Brain pericyte (primary cell): Measurements from ENCODE around the gene FMN1.

ENCODE experiments used
- DNase-seq: peaks from one replicate; pipeline ENCODE4 v3.0.0-alpha.2; 2012; ENCODE audit warnings: low read depth, low spot score

Gene FMN1

DNA sequence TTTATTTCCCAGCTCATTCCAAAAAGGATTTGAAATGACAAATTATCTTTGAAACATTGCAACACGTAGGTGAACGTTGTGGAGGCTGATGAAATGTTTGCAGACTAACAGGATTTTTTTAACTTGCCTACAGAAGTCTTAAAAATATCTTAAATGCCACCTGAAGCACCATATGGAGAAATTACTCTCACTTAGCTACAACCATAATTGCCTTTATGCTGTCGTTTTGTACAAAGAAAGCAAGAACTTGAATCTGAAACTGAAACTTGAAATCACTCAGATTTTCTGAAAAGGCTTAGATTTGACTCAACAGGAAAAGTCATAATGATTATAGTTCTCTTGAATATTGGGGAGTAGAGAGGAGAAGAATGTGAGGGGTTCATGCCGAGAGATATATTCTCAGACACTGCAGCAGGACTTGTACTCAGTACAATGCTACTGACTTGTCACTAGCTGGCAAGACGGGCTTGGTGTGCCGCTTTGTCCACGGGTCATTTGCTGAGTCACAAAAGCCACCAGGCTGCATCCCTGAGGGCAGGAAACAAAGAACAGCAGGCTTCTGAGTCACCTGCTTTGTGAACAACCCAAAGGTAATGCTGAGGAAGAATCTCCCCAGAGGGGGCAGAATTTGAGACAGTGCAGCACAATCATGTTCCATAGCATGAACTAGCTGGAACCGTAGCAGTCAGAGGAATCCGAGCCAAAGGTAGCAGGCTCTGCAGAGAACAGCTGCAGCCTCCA lies 7.1 kb upstream of the FMN1 start:
- DNase-seq = no peak

DNA sequence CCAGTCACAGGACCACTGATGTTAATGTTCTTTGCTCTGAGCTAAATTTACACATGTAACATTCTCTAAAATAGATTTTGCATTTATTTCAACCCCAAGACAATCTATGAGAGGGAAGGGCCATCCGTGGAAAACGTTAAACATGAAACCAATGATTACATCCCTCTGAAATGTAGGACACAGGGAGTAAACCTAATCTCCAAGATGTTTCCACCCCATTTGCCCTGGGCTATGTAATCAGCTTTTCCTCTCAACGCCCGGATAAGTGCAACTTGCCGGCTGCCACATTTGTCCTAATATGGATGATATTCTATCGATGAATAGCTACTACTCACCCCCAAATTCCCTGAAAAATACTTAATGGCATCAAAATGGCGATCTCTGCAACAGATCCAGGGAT lies 6.4 kb upstream of the FMN1 start:
- DNase-seq = no peak

DNA sequence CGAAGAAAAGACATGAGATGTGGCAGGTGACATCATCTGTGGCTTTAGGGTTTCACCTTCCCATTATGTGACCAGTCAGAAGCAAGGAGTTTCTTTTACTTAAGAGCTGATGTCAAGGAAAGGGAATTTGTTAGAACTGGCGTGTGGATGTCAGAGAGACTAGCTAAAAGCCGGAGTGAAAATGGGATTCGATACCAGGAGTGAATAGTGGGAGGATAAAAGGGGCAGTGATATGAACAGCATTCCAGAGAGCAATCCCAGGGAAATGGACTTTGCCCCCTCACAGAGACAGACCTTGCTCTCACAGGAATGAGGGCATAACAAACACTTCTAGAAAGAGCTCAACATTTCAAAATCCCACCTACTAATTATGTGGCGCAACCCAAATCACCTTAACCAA lies 5.9 kb upstream of the FMN1 start:
- DNase-seq = no peak

DNA sequence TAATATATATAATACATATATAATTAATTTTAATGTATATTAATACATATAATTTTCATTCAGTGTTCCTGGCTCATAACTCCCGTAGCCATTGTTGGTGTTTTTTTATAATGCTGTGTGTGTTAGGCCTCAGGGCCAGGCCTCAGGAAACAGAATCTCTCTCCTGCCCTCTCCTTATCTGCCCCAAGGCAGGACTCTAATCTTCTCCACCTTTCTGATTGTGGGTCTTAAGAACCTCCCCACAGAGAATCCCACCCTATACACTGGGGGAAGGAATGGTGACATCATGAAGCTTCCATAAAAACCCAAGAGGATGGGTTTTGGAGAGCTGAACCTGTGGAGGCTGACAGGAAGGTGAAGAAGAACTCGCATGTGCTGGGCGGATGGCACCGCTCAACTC lies 4.0 kb upstream of the FMN1 start:
- DNase-seq = no peak

DNA sequence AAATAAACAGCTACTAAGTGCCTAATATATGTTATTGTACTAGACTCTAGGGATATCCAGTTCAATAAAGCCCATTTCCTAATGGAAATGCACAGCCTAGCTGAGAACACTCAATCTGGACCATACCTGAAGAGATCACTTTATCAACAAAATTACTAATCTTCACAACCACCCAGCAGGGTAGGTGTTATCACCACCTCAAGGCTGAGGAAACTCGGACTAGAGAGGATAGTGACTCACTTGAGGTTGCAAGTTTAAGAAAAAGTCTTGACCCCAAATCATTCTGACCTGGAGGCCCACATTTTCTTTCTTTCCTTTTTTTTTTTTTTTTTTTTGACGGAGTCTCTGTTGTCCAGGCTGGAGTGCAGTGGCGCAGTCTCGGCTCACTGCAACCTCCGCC lies 3.1 kb upstream of the FMN1 start:
- DNase-seq = no peak

DNA sequence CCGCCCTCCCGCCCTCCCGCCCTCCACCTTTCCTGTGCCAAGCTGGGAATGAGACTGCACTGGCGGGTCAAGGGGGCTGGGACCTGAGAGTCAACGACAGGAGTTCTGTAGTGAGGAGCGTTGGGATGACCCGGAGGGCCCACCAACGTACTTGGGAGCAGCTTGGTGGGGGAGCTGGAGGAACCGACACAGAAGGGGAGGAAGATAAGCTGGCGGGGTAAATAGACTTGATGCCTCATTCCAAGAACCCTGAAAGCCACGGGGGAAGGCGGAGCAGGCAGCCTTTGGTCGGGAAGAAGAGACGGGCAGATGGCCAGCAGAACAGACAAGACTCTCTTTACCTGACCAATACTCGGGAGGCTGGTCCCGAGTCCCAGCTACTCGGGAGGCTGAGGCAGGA lies 277 bp downstream of the FMN1 start:
- no peak for DNase-seq

DNA sequence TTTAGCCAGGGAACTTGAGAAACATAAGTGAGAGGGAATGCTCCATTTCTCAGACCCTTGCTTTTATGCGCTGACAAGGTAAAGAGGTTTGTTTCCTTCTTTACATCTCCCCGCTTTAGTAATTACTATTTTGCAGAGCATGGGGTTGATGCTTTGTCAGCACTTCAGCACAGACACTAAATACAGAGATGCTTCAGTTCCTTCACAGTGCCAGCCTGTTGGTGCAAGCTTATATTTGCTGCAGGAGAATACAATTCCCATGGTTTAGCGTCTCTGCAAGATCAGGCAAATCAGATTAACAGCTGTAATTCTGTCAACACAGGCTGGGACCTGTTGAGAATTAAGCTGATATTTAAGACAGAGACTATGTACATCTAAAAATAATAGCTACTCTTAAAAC lies 2.9 kb downstream of the FMN1 start:
- no peak for DNase-seq

DNA sequence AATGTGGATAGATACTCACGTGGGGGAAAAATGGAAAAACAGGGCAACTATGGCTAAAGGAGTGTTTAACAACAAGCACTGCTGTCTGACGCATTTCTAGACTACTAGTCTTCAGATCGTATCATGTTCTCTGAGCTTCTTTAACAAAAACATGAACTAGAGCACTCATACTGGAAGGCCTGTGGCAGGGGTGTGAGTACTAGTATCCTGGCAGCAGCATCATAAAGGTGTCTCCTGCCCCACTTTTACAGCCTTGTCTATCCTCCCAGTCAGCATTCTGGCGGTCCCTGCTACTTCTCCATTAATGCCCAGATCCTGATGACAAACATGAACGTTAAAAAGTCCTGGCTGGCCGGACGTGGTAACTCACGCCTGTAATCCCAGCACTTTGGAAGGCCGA lies 4.0 kb downstream of the FMN1 start:
- DNase-seq = no peak

DNA sequence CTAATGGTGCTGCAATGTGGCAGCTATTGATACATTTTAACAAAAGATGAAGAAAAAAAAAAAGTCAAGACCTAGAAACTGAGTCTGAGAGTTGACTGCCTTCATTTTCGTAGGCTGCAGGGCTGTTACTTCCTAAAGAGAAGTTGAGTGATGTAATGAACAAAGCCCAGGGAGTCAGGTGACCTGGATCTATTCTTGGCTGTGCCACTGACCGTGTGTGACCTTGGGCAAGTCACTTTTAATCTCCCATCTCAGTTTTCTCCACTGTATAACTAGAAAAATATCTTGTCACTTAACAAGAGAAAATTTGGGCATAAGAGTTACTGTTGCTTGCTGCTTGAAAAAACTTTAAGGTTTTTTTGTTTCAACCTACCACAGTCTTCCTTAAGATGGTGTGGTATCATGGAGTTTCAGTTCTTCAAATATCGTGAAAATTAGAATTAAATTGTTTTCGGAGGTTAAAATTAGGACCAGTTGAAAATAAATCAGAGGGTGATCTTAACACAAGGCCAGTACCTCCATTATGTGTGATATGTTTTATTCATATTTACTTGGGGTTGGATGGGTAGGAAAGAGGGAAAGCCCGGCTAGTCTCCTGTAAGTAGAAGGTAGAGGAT lies 5.8 kb downstream of the FMN1 start:
- no peak for DNase-seq

DNA sequence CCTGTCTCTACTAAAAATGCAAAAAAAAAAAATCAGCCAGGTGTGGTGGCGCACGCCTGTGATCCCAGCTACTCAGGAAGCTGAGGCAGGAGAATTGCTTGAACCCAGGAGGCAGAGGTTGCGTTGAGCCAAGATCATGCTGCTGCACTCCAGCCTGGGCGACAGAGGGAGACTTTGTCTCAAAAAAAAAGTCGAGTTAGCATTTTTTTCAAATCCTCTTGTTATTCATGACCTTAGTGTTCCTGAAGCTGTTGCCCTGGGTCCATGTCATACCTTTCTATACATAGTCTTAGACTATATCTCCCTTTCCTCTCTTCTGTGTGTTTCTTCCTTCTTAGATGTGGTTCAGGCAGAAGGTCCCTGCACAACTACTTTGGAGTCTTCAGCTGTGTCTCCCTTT lies 6.4 kb downstream of the FMN1 start:
- no peak for DNase-seq

DNA sequence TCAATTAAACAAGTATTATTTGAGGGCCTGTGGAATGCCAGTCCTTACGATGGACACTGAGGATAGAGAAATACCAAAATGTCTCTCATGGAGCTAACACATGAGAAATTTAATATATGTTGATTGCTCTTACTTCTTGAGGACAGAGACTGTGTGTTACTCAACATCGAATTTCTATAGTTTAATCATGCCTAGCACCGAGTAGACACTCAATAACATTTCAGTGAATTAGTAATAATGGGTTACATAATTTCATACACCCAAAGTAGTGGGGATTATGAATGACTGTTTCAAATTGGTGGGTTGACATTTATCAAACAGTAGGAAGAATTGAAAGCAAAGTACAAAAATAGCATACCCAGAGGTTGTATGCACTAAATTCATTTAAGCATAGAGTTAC lies 11.2 kb downstream of the FMN1 start:
- no peak for DNase-seq

DNA sequence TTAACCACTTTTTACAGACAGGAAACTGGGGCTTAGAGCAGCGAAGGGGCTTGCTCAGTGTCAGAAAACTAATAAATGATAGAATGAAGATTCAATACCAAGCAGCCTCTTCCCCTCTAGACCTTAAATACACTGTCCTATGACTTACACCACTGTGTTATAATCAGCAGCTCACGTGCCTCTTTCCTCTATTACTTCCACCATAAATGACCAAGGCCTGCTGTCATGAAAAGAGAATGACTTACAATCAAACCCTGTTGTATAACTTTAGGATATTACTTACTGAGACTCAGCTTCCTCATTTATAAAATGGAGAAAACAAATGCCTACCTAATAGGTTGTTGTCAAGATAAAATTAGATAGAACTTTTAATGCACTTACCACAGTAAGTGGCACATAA lies 11.6 kb downstream of the FMN1 start:
- no peak for DNase-seq

DNA sequence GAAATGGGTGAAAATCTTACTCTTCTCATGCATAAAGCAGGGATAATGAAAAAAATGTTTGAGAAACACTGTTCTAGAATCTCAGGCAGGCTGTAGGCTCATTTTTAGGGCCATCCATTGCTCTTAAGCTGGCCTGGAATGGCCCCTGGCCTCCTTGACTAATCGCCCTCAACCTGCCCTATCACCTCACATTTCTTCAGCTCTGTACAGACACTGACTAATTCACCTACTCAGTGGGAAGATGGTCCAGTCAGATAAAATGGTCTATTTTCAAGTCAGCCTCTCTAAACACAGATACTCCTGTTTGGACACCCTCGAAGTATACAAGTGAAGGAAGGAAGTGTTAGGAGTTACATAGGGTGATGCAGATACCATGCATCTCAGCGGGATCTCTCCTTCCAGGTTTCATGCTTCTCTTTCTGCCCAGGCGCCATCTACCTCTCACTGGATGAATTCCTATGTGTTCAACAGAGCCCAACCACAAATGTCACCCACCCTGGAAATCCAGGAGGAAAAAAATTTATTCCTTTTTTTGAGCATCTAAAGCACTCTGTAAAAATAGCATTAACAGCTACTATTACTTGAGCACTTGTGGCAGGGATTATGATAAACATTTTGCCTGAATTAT lies 12.1 kb downstream of the FMN1 start:
- no peak for DNase-seq

DNA sequence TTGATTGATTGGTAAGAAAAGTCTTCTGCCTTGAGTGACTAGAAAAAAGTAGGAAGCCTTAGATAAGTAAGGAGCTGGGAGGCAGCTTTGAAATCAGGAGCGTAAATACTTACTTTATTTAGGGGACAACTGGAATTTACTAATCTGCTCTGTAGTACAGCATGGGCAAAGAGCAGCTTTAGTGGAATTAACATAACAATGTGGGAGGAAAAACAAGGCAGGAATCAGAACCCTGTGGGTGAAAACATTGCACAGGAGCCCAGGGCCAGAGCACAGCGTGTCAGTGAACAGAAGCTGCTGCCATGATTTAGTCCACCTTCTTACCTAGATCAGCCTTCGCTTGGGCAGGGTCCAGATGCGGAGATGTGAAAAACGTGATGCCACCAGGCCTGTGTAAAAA lies 14.6 kb downstream of the FMN1 start:
- no peak for DNase-seq

DNA sequence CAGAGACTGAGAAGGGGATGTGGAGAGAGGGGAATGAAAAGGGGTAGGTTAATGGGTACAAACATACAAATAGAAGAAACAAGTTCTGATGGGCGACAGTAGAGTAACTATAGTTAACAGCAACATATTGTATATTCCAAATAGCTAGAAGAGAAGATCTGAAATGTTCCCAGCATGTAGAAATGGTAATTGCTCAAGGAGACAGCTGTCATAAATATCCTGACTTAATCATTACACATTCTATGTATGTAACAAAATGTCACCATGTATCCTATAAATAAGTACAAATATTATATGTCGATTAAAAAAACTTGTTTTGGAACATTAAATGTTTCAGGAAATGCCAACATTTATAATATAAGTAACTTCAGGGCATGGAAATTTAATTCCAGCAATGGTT lies 23.3 kb downstream of the FMN1 start:
- no peak for DNase-seq

DNA sequence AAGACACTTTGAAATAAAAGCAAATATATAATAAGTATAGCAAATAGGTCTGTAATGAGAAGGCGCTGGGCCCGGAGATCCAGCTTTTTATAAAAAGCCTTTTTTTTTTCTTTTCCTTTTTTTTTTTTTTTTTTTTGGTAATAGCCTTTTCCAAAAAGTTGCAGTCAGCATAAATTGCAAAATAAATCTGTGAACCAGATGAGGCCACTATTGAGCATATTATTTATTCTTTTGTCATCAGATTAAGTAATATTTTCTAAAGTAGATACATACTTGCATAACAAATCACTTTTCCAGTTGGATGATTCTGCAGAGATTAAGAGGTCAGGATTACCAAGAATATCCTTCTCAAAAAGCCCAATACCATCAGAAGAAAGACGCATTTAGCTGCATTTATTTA lies 24.9 kb downstream of the FMN1 start:
- DNase-seq = no peak

DNA sequence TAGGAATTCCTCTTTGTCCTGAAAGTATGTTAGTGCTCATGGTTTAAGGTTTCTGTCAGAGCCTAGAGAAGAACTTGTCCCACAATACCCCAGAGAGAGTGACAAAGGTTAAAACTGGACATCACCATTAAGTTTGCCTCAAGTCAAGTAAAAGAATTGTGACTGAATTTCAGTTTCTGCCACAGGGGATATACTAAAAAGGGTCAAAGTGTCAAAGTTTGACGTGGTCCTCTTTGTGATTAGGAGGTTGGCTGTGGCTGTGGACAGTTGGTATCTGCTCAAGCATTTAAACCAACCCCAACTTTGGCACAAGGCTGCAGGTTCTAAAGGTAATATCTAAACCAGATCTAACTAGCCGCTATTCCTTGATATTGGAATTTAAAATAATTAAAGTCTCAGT lies 26.1 kb downstream of the FMN1 start:
- no peak for DNase-seq

DNA sequence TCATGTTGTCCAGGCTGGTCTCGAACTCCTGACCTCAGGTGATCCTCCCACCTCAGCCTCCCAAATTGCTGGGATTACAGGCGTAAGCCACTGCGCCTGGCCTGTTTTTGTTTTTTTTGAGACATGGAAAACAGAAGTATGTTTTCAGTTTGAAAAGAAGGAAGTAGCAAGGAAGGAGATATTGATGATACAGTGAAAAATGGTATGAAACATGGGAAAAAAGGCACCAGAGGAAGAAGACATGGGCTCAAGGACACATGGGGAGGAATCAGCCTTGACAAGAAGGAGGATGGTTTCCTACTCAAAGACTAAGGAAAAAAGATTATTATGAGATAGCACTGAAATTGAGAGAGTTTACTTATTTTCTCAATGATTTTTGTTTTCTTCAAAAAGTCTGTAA lies 30.7 kb downstream of the FMN1 start:
- no peak for DNase-seq

DNA sequence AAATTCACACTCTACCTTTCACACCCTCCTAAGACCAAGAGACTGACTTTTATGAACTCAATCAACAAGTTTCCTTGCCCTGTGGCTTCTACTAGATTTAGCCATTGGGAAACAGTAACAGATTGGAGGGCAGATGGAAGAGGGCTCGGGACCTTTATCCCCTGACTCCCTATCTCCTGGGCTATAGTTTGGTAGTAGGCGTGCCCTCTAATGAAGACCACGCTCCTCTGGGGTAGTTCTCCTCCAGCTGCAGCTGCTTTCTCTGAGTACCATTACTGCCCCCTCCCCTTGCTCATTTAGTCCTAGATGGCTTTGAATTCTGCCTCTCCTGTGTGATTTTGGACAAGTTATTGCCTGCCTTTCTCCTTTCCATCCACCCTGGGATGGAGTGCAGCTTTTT lies 33.3 kb downstream of the FMN1 start:
- no peak for DNase-seq

DNA sequence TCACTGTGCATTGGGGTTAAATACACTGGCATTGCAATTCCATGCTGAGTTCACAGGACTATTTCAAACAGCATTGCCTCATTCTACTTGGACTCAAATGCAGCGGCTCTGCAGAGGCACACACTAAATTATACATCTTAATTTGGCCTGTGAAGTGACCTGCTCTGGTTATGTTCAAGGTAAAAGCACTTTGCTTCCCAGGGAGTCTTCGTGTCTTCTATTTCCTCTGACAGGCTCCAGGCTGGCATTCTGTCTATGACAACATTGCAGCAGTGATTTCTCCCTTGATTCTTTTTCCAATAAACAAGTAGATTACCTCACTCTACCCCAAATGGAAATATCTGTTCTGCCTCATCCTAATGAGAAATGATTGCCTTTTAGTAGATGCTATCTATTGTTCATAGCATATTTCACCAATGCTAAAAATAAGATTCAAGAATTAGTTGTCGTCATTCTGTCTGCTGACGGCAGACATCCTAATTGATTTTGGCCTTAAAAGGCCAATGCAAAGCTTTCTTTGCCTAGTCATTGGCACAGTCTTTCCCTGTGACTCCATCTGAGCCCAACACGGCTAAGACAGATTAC lies 33.8 kb downstream of the FMN1 start:
- no peak for DNase-seq

DNA sequence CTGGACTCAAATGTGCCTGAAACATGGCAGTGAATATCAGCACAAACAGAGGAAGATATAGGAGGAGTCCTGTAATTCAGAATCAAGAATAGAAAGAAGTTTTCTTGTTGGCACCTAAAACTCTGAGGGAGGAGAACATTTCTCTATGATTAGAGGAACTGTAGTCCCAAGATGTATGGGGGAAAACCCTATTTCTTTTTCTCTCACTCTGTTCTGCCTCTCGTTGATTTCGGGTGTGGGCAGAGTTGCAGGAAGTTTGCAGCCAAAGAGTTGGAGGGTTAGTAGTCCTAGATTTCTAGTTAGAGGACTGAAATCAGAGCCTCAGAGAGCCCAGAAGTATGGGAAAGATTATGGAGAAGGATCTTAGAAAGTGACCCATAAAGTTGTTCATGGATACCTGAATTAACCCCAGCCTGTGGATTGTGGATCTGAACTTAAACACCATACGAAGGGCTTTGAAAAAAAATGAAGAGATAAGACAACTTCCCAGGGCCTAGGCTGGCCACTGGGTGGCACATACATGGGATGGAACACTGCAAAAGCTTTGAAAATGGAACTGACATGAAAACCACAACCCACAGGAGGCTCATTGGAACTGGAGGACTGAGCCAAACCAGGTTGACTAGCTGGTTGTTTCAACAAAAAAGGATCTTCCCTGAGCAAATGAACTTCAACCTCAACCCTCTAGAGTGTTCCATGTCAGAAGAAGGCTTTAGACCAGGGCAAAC lies 34.6 kb downstream of the FMN1 start:
- no peak for DNase-seq

DNA sequence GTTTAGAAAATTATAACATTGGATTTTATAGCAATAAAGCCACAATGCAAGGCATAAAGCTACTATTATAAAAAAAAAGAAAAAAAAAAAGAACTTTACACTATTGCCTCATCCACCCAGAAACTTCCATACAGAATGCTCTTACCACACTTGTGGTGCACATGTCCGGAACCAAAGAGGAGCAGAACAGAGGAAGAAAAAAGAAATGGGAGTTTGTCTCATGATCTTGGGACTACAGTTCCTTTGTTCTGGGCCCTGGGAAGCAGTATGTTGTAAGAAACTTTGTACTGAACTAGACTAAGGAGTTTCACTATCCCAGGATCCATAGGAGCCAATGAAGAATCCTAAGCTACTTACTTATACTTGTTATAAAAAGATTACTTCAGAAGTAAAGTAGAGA lies 36.1 kb downstream of the FMN1 start:
- DNase-seq = no peak
